Transverse colon (tissue), 4 donors: ENCODE measurements around the gene METRNL. TPM values are rescaled to one million over a fixed set of nuclear protein-coding genes. Genes with fewer than 3 reads are reported as not detected.

Experiments
- DNase-seq: peaks from one replicate; pipeline ENCODE4 v3.0.0-alpha.2; 2019
- H3K27ac ChIP-seq, 4 donors: fragments of 200-600 bp; sonication (generic); 2 replicates each; pipeline ENCODE4 v1.5.1; 2016 to 2018; ENCODE audit warnings: inconsistent platforms in 4 of 4
- H3K27me3 ChIP-seq: fragments of 200-600 bp; sonication (generic); 2 replicates; pipeline ENCODE4 v1.5.1; 2017; ENCODE audit warnings: inconsistent platforms
- H3K36me3 ChIP-seq, 4 donors: fragments of 200-600 bp; sonication (generic); 2 replicates each; pipeline ENCODE4 v1.5.1; 2017 to 2019; ENCODE audit warnings: inconsistent platforms in 4 of 4
- H3K4me1 ChIP-seq, 4 donors: fragments of 200-600 bp; sonication (generic); 2 replicates each; pipeline ENCODE4 v1.5.1; 2017 to 2020; ENCODE audit warnings: inconsistent platforms in 4 of 4
- H3K4me3 ChIP-seq, 4 donors: fragments of 200-600 bp; sonication (generic); 1 replicate in 1 of 4; 2 replicates in 3 of 4; pipeline versions ENCODE4 v1.5.1 to v1.6.1; 2017 to 2019; ENCODE audit warnings: inconsistent platforms in 4 of 4
- H3K9me3 ChIP-seq, 2 donors: fragments of 200-600 bp; sonication (generic); 2 replicates each; pipeline ENCODE4 v1.5.1; 2017 to 2019; ENCODE audit warnings: inconsistent platforms in 2 of 2
- CTCF ChIP-seq, 5 experiments: fragments of 200-600 bp in 3 of 5; fragments of 450-650 bp in 2 of 5; sonication (generic) in 3 of 5; IDR thresholded peaks; 1 replicate in 2 of 5; 2 replicates in 3 of 5; pipeline ENCODE4 v1.5.1; 2016 to 2017; ENCODE audit warnings: antibody characterized with exemption in 5 of 5, inconsistent platforms in 3 of 5, mild to moderate bottlenecking in 2 of 5, moderate library complexity in 1 of 5
- EP300 ChIP-seq: sonication (generic); formaldehyde crosslinking; IDR thresholded peaks from one replicate; pipeline ENCODE4 v1.6.1; 2017; ENCODE audit warnings: antibody characterized with exemption, low read depth
- POLR2A ChIP-seq: fragments of 450-650 bp; IDR thresholded peaks from one replicate; pipeline ENCODE4 v1.6.1; 2016; ENCODE audit warnings: antibody characterized with exemption, mild to moderate bottlenecking, moderate library complexity
- POLR2AphosphoS5 ChIP-seq, 3 donors: sonication (generic); formaldehyde crosslinking; IDR thresholded peaks; one replicate each; pipeline ENCODE4 v1.6.1; 2016; ENCODE audit warnings: antibody characterized with exemption in 3 of 3
- WGBS, 2 donors: methylation state at CpG; one replicate each; pipeline ENCODE4 v1.1.5; 2018; ENCODE audit warnings: low coverage in 1 of 2; 5-methylcytosine and 5-hydroxymethylcytosine counted together
- in situ Hi-C, 4 donors: fragments of 200-750 bp; cut with MboI; loops; one replicate each; pipeline versions ENCODE4 v1.15.0 to v1.15.1; 2017; ENCODE audit warnings: low sequenced_read_pairs in 3 of 4, low pct_ligation_motif_present in 1 of 4, low pct_unique_long_range_greater_than_20kb in 1 of 4
- intact Hi-C: fragments of 100-400 bp; cut with DNase I; formaldehyde crosslinking; loops from one replicate; pipeline ENCODE4 v1.15.1; 2023; ENCODE audit warnings: low total_unique reads
- total RNA-seq, 4 donors: library from RNA; depleted of rRNA; stranded (reverse); fragments of >200 nt; gene quantifications; one replicate each; pipeline ENCODE4 v1.1.0, GENCODE V29; 2016

Gene METRNL
- total RNA-seq, 4 donors from 2014 or later: 46.8 to 325 (median 112) TPM

GRCh38 chr17:83079766-83080578 lies 563 bp downstream of the METRNL start:
- Histone ChIP-seq H3K9me3 (no peaks in the 10 kb centered on the region), H3K27ac (peak overlapping the region; percentile 90 to 95 (median 93)), H3K4me1 (peaks cover 42 to 52% (median 48%) of the 10 kb centered on the region in 4 donors), H3K27me3 (peaks cover 16% of the 10 kb centered on the region), H3K36me3 (no peaks in the 10 kb centered on the region), H3K4me3 (peak overlapping the region; percentile 66 to 94 (median 87))
- intact Hi-C loops (no loop called here), in situ Hi-C loops (no loop called here)
- no peak for TF ChIP-seq POLR2A
- no peak for TF ChIP-seq CTCF (IDR thresholded peaks at IDR 0.05)
- WGBS, 2 donors: 0% methylated on average over 47 of the region's 127 CpGs; no CpG with 5 or more reads in 1 of the 2 donors
- no peak for DNase-seq

DNA sequence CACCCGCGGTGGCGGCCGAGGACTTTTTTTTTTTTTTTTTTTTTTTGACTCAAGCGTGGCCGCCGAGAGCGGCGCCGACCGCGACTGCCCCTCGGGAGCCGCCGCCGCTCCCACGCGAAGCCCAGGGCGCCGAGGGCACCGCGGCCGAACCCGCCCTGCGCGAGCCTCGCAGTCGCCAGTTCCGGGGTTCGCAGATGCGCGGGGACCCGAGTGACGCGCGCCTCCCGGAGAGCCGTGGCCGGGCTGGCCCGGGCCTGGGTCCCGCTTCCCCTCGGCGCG lies 1.1 kb downstream of the METRNL start:
- DNase-seq: no peak
- 0% methylated on average over 27 of the region's 44 CpGs; no CpG with 5 or more reads in 1 of the 2 donors for WGBS, 2 donors
- intact Hi-C loops: no loop called here
- Histone ChIP-seq H3K9me3 (no peaks in the 10 kb centered on the region), H3K4me3 (peak overlapping the region; percentile 66 to 94 (median 87)), H3K27ac (peak overlapping the region; percentile 90 to 95 (median 93)), H3K4me1 (peaks cover 42 to 58% (median 52%) of the 10 kb centered on the region in 4 donors), H3K36me3 (no peaks in the 10 kb centered on the region), H3K27me3 (peaks cover 16% of the 10 kb centered on the region)
- no peak for TF ChIP-seq POLR2A
- no peak for TF ChIP-seq CTCF (IDR thresholded peaks at IDR 0.05)
- no peak for TF ChIP-seq POLR2AphosphoS5 (IDR thresholded peaks at IDR 0.05)
- TF ChIP-seq EP300: no peak
- in situ Hi-C loops: no loop called here

- intact Hi-C loops (no loop called here), in situ Hi-C loops (no loop called here)
- Histone ChIP-seq H3K4me3 (peak overlapping the region; percentile 66 to 94 (median 87)), H3K36me3 (no peaks in the 10 kb centered on the region), H3K4me1 (peaks cover 42 to 59% (median 52%) of the 10 kb centered on the region in 4 donors), H3K9me3 (no peaks in the 10 kb centered on the region), H3K27ac (peak overlapping the region; percentile 90 to 95 (median 93)), H3K27me3 (peaks cover 16% of the 10 kb centered on the region)
- WGBS, 2 donors: 3% methylated on average over 46 of the region's 91 CpGs; no CpG with 5 or more reads in 1 of the 2 donors
- DNase-seq: peak; percentile 52
- TF ChIP-seq CTCF (IDR thresholded peaks at IDR 0.05) (peak in 1 of 5 experiments; percentile 9), EP300 (no peak), POLR2AphosphoS5 (IDR thresholded peaks at IDR 0.05) (no peak), POLR2A (no peak)
These were observed 1.7 kb downstream of the METRNL start for GRCh38 chr17:83080858-83081683.

- intact Hi-C loops: no loop called here
- Histone ChIP-seq H3K4me1 (peaks cover 42 to 59% (median 54%) of the 10 kb centered on the region in 4 donors), H3K27me3 (peaks cover 16% of the 10 kb centered on the region), H3K4me3 (peak overlapping the region; percentile 66 to 94 (median 87)), H3K27ac (peak overlapping the region; percentile 90 to 95 (median 93)), H3K9me3 (no peaks in the 10 kb centered on the region), H3K36me3 (no peaks in the 10 kb centered on the region)
- 34% methylated on average over 22 of the region's 23 CpGs; no CpG with 5 or more reads in 1 of the 2 donors for WGBS, 2 donors
- in situ Hi-C loops: no loop called here
- DNase-seq: peak; percentile 89
- TF ChIP-seq CTCF (IDR thresholded peaks at IDR 0.05): no peak
- TF ChIP-seq POLR2AphosphoS5 (IDR thresholded peaks at IDR 0.05): peak; percentile 69 to 89 (median 88)
- no peak for TF ChIP-seq EP300
- TF ChIP-seq POLR2A: peak; percentile 85
These were observed 2.3 kb downstream of the METRNL start for GRCh38 chr17:83081684-83082201.
